NCI-H69 (cell line): ENCODE results near the gene NR5A2.

ENCODE experiments used
- DNase-seq: peaks from one replicate; lab custom pipeline; 2025; lab: John Stamatoyannopoulos, UW

NR5A2 gene

GRCh38 chr1:200036619-200037270, 9.2 kb downstream of the NR5A2 start:
- peak; percentile 16 for DNase-seq

DNA sequence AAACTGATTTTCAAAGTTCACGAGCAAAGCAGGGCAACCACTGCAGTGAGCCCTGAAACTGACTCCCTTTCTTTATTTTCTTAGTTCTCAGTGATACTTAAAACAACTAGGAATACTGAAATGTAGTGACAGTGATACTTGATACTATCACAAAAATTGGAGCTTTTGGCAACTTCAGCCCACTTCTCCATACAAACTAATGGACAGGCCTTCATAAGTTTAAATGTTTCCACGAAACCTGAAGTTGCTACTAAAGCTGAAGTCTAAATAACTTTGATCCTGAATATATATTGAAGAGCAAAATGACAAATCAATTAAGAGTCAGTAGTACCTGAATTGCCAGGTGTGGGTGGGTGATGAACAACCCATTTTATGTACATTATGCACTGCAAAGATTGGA, 10.0 kb downstream of the NR5A2 start:
- DNase-seq, result no peak

GRCh38 chr1:200037904-200038303, 10.4 kb downstream of the NR5A2 start:
- DNase-seq, result no peak

- no peak for DNase-seq
Observed at GRCh38 chr1:200038325-200038980, 10.9 kb downstream of the NR5A2 start.

DNA sequence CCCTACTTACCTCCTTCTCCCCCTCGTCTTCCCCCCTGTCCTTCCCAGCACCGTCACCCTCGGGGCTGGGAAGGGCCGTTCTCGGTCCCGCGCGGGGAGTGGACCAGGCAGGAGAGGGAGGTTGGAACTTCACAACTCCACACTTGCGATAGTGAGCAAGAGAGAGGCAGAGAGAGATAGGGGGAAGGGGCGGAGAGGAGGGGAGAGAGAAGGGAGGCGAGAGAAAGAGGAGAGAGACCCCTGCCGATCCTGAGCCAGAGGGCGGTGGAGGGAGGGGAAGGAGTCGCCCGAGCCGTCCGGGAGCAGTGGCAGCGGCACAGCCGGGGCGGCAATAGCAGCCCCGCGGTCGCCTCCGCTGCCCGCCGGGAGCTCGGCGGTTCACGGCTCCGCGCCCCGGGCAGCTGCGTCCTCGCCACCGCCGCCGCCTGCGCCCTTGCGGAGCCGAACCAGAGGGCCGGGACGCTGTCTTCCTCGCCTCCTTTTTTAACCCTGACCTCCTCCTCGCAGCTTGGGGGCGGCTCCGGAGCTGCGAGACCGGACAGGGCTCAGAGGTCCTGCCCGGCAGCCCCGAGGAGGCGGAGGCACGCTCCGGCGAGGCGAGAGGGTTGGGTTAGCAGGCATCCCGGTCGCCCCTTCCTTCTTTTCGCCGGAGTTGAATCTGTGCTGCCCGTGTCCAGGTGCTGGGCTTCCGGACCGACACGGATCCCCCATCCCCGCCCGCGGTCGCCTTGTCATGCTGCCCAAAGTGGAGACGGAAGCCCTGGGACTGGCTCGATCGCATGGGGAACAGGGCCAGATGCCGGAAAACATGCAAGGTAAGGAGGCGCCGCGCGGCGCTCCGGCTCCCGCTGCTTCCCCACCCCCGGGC, 11.7 kb downstream of the NR5A2 start:
- DNase-seq, result peak; percentile 72

DNA sequence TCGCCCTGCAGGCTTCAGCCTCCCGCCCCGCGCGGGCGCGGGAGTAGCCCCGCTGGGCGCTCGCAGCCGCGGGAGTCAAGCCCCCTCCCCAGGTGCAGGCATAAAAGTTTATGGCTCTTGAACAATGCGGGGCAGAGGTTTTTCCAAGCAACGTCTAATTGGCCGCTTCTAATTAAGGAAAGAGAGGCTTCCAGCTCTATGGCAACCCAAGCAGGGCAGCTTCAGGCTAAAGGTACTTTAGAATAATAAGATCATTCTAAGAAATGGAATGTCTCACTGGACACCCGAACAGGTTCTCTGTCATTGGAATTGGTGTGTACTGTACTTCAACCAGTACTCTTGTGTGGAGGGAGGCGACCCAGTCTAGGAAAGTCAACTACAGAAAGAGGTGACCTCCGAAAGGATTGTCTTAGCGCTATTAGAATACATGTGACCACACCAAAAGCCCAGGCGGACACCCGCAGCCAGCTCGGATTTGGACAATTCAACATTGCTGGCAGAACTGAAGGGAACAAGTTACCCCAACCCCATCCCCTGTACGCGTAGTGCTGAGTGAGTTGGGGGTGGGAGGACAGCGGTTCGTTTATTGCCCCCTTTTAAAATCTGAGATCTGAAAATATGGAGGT, 12.5 kb downstream of the NR5A2 start:
- DNase-seq, result peak; percentile 80

DNA sequence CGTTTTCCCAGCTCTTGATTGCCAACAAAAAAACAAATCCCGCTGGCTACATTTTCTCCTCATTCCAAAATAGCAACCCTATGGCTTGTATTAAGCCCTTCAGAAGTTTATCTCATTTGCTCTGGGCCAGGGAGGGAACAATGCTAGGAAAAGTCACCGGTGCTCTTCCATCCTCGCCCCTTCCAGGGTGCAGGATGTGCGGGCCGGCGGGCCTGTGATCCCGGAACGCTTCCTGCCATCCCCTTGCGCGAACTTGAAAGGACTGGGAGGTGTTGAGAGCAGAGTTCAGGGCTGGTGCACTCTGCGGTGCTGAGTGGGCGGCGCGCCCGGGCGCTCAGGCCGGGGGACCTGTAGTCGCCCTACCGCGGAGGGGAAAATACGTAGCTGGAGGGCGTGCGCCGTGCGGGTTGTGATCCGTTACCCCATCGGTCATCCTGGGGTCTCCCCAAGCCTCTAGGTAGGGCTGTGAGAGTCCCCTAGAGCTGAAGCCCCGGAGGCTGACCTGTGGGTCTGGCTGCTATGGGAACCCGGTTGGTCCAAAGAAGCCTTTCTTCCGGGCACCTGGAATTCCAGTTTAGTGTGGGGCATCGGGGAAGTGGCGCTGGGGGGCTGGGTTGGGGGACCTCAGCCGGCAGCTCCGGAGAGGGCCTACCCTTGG, 13.1 kb downstream of the NR5A2 start:
- DNase-seq, result no peak

DNA sequence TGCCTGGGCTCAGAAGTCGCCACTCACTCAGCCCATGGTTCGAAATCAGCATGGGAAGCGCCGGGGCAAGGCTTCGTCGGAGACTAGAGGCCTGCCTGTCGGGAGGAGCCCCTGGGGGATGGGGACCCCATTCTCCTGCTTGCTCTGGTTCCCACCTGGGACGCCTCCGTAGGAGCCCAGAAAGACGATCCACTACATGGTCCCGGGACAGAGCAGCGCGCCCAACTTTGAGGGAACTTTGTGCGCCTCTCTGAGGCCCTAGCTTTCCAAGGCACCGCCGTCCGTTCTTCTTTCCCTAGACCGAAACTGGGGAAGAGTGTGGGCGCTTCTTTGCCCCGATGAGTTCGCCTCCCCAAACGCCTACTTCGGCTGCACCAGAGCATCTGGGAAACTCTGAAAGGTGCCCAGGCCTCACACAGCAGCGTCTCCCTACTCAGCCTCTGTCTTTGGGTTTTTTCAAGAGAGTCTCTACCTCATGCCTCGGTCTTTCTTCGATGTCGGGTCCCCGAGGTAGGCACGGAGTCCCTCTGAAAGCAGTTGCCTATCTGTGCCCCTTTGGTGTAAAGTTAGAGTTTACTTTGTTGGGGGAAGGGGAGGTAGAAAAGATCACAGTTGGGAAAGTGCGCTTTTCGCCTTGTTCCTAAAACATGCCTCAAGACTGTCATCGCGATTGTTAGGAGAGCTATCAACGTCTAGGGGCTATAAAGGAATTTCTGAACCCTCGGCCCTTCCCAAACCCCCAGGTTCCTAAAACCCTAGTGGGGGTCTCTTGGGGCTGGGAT, 14.0 kb downstream of the NR5A2 start:
- no peak for DNase-seq

- DNase-seq, result no peak
Observed at GRCh38 chr1:200042119-200042551, 14.6 kb downstream of the NR5A2 start.

DNA sequence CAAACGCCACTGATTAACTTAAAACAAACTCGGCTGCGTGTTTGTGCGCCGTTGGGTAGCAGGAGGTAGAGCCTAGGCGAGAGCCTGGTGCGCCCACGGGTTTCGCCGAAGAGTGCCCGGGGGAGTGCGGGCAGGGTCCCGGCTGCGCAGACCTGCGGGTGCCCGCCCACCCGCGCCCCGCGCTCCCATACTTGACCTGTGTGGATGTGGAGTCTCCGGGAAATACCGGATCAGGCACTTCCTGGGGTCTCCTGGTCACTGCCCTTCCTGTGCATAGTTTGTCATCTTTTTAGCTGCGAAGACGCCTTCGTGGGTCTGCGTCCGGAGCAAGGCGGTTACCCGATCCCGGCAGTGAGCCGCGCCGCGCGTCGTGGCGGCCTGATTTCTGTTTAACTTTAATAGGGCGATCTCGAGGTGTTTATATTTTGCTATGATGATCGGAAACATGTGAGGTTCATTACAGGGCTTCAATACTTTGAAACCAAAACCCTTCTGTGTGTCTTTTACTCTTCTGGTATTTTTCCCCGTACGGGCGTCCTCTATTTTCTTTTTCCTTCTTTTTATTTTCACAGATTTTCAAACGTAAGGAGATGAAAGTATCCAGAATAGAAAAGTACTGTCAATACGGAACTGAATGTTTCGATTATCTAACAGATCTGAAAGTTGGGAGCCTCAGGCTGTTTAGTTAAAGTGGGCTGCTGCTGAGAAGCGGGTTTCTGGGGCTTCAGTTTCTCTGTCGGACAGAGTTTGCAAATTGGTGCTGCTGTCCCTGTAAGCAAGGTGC, 15.2 kb downstream of the NR5A2 start:
- peak; percentile 24 for DNase-seq

GRCh38 chr1:200043336-200043668, 15.8 kb downstream of the NR5A2 start:
- DNase-seq, result no peak

DNA sequence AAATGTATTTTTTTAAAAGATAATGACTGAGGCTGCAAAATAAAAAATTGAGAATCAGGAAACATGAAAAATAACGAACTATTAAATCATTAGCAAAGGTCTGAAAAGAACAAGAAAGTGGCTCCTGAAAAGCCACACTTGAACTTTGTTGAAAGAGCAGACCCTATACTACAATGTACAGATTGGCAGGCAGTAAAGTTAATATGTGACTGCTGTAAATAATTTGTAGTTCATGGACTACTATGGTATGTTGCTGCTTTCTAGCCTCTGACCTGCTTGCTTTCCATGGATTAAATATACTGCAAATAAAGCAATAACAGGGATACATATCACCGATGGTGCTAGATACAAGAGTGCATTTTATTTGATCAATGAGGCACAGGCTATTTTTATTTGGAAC, 18.6 kb downstream of the NR5A2 start:
- no peak for DNase-seq

DNA sequence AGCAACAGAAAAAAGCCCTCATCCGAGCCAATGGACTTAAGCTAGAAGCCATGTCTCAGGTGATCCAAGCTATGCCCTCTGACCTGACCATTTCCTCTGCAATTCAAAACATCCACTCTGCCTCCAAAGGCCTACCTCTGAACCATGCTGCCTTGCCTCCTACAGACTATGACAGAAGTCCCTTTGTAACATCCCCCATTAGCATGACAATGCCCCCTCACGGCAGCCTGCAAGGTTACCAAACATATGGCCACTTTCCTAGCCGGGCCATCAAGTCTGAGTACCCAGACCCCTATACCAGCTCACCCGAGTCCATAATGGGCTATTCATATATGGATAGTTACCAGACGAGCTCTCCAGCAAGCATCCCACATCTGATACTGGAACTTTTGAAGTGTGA, 20.7 kb downstream of the NR5A2 start:
- no peak for DNase-seq

- no peak for DNase-seq
Observed at GRCh38 chr1:200049810-200050209, 22.3 kb downstream of the NR5A2 start.

DNA sequence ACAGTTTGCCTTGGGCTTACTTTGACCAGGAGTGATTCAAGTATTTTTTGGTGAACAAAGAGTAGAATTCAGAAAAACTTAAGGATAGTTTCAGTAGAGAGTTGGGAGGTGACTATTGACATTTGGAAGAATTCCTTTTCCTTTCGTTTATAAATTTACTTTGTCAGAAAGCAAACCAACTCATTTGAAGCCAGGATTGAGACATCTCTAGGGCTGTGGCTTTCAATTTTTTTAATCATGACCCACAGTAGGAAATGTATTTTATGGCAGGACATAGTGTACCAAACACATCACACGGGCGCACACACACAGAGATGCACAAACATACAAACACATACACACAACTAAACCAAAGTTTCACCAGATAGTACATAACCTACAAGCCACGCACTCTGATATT, 24.1 kb downstream of the NR5A2 start:
- no peak for DNase-seq

DNA sequence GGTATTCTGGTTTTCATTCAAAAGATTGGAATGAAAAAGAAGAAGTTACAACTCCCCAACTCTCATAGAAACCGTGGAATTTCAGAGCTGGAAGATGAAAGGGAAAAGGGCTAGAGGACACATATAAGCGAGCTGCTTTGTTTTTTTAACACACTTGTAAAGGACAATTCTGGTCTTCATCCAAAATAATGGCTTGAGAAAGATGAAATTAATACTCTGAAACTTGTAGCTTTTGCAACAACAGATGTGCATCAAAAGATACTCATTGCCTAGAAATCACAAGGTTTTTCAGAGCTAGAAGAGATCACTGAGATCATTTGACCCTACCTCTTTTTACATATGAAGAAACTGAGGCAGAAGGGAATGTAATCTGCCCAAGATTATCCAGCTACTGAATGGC, 25.6 kb downstream of the NR5A2 start:
- no peak for DNase-seq

GRCh38 chr1:200053646-200054045, 26.1 kb downstream of the NR5A2 start:
- DNase-seq, result no peak

DNA sequence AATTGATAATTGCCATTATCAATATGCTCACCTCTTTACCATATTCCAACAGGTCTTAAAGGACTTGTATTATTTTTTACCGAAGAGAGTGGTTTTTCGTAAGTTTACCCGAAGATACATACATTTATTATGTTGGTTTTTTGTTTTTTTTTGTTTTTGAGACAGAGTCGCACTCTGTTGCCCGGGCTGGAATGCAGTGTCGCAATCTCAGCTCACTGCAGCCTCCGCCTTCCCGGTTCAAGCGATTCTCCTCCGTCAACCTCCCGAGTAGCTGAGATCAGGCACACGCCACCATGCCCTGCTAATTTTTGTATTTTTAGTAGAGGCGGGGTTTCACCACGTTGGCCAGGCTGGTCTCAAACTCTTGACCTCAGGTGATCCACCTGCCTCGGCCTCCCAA, 30.8 kb downstream of the NR5A2 start:
- no peak for DNase-seq

DNA sequence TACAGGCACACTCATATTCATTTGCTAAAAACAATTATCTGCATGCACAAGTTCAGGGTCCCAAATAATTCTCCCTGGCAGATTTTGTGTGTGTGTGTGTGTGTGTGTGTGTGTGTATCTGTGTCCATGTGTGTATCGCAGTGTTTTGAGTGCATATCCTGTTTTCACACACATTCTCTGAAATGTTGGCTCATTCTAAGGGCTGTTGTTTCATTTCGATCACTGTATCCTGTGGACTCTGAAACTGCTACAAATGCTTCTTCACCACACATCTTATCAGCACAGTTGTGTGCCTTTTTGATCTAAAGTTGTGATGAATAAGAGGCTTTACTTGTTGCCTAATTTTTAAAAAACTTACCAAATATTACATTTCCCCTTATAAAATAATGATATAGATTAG, 34.6 kb downstream of the NR5A2 start:
- DNase-seq, result no peak

DNA sequence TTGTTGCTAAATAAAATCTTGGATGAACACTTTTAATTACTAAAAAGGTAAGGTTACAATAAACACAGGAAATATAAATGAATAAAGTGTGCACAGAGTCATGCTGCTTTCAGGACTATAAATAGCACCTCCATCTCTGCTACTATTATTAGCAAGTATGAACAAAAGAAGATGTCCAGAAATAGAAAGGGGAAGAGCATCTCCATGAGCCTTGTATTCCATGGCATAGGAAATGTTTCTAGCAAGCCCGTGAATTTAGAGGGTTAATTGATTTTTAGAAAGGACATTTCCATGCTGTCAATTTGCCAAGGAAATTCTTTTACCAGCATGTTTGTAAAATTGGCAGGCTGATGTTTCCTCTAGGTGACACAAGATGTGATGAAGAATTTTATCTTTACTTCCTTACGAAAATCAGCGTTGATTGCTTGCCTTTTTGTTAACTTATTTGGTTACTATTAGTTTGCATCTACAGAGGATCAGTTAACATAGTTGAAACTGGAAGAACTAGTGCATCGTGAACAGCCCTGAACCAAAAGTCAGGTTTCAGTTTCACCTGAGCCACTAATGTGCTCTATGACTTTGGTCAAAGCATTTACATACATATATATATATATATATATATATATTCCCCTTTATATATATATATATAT, 45.3 kb downstream of the NR5A2 start:
- DNase-seq, result no peak
